ENCODE measurements around the gene NCOA5.
A peak's percentile ranks its signal among the peaks of the same experiment; 100 is the strongest.

Gene NCOA5

GRCh38 chr20:46070215-46070900, 19.4 kb downstream of the NCOA5 start:
- no peak overlapping the region for H3K4me3 ChIP-seq (ENCODE audit: control insufficient read depth, low read depth, low read length)
- peak; percentile 23 for DNase-seq (ENCODE audit: low read depth)
- TF ChIP-seq, protein P1, sequence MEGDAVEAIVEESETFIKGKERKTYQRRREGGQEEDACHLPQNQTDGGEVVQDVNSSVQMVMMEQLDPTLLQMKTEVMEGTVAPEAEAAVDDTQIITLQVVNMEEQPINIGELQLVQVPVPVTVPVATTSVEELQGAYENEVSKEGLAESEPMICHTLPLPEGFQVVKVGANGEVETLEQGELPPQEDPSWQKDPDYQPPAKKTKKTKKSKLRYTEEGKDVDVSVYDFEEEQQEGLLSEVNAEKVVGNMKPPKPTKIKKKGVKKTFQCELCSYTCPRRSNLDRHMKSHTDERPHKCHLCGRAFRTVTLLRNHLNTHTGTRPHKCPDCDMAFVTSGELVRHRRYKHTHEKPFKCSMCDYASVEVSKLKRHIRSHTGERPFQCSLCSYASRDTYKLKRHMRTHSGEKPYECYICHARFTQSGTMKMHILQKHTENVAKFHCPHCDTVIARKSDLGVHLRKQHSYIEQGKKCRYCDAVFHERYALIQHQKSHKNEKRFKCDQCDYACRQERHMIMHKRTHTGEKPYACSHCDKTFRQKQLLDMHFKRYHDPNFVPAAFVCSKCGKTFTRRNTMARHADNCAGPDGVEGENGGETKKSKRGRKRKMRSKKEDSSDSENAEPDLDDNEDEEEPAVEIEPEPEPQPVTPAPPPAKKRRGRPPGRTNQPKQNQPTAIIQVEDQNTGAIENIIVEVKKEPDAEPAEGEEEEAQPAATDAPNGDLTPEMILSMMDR (IDR thresholded peaks at IDR 0.05; ENCODE audit: control insufficient read depth, insufficient read depth, low read depth, low read length, missing control alignments): no peak

DNA sequence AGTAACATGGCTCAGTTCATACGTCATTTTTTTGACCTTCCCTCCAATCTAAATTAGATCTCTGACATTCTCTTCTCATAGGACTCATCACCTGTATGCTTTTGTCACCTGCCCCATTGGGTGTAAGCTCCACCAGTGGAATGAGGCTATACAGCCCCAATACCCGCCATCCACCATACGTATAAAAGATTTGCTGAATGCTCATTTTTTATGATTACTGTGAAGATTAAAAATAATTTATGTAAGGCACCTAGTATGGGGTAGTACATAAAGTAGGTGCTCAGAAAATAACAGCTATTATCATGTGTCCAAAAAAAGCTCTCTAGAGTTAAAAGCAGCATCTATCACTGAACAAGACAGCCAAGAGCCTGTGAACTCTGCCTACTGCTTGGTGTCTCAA, 24.1 kb downstream of the NCOA5 start:
- DNase-seq (ENCODE audit: low read depth): no peak
- TF ChIP-seq, protein P1 (IDR thresholded peaks at IDR 0.05; ENCODE audit: control insufficient read depth, insufficient read depth, low read depth, low read length, missing control alignments): no peak
- H3K4me3 ChIP-seq (ENCODE audit: control insufficient read depth, low read depth, low read length): no peak overlapping the region

- DNase-seq (ENCODE audit: low read depth): no peak
- H3K4me3 ChIP-seq (ENCODE audit: control insufficient read depth, low read depth, low read length): no peak overlapping the region
- TF ChIP-seq, protein P1 (IDR thresholded peaks at IDR 0.05; ENCODE audit: control insufficient read depth, insufficient read depth, low read depth, low read length, missing control alignments): no peak
Measured at GRCh38 chr20:46065006-46065405, 24.8 kb downstream of the NCOA5 start.

DNA sequence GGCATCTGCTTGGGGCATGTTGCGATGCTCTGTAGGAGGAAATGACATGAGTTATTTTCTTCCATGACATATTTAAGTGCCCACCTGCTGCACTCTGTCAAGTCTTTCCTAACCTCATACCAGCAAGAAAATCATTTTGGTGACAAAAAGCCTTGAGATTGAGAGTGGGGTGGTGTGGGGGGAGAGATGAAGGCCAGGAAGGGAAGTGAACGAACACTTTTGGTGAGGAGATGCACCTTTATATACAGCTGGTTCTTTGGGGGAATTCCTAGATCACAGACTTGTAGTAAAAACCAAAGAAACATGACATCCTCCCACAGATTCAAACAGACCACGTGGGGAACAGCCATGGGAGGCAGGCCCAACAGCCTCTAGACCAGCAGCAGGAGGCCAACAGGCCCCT, 26.1 kb downstream of the NCOA5 start:
- H3K4me3 ChIP-seq (ENCODE audit: control insufficient read depth, low read depth, low read length): no peak overlapping the region
- TF ChIP-seq, protein P1 (IDR thresholded peaks at IDR 0.05; ENCODE audit: control insufficient read depth, insufficient read depth, low read depth, low read length, missing control alignments): no peak
- no peak for DNase-seq (ENCODE audit: low read depth)

DNA sequence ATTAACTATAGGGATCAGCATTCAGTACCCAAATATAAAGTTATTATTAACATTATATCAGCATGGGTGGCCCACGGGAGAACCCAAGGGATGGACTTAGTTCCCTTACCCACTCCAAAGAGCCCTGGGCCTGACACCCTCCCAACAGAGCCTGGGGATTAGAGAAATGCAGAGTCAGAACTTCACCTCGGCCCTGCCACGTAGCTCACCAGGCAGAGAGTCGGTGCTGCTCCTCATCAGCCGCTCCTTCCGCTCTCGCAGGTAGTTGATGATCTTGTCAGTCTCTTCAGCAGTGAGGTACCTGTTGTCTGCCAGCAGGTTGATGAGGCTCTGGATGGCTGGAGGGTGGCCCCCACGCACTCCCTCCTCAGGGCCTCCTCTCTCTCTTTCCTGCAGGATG, 26.6 kb downstream of the NCOA5 start:
- TF ChIP-seq, protein P1 (IDR thresholded peaks at IDR 0.05; ENCODE audit: control insufficient read depth, insufficient read depth, low read depth, low read length, missing control alignments): no peak
- H3K4me3 ChIP-seq (ENCODE audit: control insufficient read depth, low read depth, low read length): no peak overlapping the region
- DNase-seq (ENCODE audit: low read depth): no peak

DNA sequence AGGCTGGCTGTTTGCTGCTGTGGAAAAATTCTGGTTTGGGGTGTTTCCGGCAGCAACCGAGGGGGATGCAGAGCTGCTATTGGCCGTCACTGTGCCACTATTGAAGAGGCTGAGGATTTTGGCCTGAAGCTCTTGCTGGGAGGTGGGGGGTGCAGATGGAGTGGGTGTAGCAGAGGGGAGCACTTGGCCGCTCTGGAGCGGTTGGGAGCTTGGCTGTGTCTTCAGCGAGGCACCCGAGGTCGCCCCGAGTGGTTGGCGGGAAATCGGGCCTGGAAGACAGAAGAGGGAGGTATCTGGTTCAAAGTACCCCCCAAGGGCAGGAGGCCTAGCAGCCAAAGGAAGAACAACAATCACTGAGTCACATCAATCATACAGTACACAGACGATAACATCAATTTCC, 27.1 kb downstream of the NCOA5 start:
- no peak for DNase-seq (ENCODE audit: low read depth)
- TF ChIP-seq, protein P1 (IDR thresholded peaks at IDR 0.05; ENCODE audit: control insufficient read depth, insufficient read depth, low read depth, low read length, missing control alignments): no peak
- H3K4me3 ChIP-seq (ENCODE audit: control insufficient read depth, low read depth, low read length): no peak overlapping the region
